Astrocyte of the cerebellum (primary cell): ENCODE results near the gene CNOT11.

ENCODE experiments used
- DNase-seq: peaks from one replicate; pipeline ENCODE4 v3.0.0-alpha.2; 2011; ENCODE audit warnings: low read depth
- H3K4me3 ChIP-seq: 2 replicates; pipeline ENCODE4 v1.5.1; 2011; ENCODE audit warnings: mild to moderate bottlenecking, low read depth, low read length, moderate library complexity
- in situ Hi-C: cut with HindIII; loops from 2 replicates; pipeline ENCODE4 v1.10.0; 2017; ENCODE audit warnings: low sequenced_read_pairs
- TF ChIP-seq, protein P1 (sequence below): IDR thresholded peaks from 2 replicates; pipeline ENCODE4 v1.5.1; 2012; ENCODE audit warnings: low read length, low read depth, moderate library complexity, mild to moderate bottlenecking; ENCODE audit errors: missing control alignments

Gene CNOT11

GRCh38 chr2:101251844-101252407, 760 bp upstream of the CNOT11 start:
- H3K4me3 ChIP-seq = peak overlapping the region; percentile 95
- TF ChIP-seq, protein P1, sequence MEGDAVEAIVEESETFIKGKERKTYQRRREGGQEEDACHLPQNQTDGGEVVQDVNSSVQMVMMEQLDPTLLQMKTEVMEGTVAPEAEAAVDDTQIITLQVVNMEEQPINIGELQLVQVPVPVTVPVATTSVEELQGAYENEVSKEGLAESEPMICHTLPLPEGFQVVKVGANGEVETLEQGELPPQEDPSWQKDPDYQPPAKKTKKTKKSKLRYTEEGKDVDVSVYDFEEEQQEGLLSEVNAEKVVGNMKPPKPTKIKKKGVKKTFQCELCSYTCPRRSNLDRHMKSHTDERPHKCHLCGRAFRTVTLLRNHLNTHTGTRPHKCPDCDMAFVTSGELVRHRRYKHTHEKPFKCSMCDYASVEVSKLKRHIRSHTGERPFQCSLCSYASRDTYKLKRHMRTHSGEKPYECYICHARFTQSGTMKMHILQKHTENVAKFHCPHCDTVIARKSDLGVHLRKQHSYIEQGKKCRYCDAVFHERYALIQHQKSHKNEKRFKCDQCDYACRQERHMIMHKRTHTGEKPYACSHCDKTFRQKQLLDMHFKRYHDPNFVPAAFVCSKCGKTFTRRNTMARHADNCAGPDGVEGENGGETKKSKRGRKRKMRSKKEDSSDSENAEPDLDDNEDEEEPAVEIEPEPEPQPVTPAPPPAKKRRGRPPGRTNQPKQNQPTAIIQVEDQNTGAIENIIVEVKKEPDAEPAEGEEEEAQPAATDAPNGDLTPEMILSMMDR = peak; percentile 11
- in situ Hi-C loops = no loop called here
- DNase-seq = no peak

DNA sequence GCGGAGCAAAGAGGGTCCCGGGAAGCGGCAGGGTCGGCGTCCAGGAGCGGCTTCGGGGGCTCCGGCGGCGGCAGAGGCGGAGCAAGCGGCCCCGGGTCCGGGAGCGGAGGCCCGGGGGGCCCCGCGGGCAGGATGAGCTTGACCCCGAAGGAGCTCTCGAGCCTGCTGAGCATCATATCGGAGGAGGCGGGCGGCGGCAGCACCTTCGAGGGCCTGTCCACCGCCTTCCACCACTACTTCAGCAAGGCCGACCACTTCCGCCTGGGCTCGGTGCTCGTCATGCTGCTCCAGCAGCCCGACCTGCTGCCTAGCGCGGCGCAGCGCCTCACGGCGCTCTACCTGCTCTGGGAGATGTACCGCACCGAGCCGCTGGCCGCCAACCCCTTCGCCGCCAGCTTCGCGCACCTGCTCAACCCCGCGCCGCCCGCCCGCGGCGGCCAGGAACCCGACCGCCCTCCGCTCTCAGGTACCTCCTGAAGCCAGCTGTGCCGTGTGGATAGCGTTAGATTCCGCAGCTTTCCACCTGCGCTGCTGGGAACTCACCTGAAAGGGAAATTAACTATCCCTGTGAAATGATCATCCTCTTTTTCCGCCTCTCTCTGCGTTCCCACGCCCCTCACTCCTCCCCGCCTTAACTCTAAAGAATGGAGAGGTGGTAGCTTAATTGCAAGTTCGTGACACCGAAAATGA, 472 bp downstream of the CNOT11 start:
- DNase-seq = peak; percentile 15
- H3K4me3 ChIP-seq = peak overlapping the region; percentile 95
- in situ Hi-C loops = no loop called here
- TF ChIP-seq, protein P1 = no peak

GRCh38 chr2:101253703-101254450, 1.2 kb downstream of the CNOT11 start:
- TF ChIP-seq, protein P1 = no peak
- in situ Hi-C loops = no loop called here
- peak overlapping the region; percentile 95 for H3K4me3 ChIP-seq
- DNase-seq = no peak

DNA sequence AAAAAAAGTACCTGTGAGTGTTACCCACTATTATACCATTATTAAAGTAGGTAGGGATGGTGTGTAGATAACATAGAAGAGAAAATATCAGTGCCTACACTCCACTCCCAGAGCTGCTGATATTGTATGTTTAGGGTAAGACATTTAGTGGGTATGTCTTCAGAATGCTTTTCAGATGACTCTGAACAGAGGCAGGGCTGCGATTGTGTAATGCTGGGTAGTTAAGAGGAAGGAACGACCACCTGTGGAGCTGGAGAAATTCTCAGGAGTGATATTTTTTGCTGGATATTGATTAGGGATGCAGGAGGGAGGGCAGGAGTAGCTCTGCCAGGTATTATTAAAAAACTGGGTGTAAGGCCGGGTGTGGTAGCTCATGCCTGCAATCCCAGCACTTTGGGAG, 2.8 kb downstream of the CNOT11 start:
- no peak overlapping the region for H3K4me3 ChIP-seq
- TF ChIP-seq, protein P1 = no peak
- peak; percentile 32 for DNase-seq
- in situ Hi-C loops = no loop called here

GRCh38 chr2:101256316-101256715, 3.6 kb downstream of the CNOT11 start:
- no peak for DNase-seq
- in situ Hi-C loops = no loop called here
- no peak overlapping the region for H3K4me3 ChIP-seq
- TF ChIP-seq, protein P1 = no peak

GRCh38 chr2:101258804-101259203, 6.1 kb downstream of the CNOT11 start:
- in situ Hi-C loops = no loop called here
- H3K4me3 ChIP-seq = no peak overlapping the region
- DNase-seq = no peak
- TF ChIP-seq, protein P1 = no peak
